Measurements from ENCODE around the gene ACTG1. TPM values are rescaled to one million over a fixed set of nuclear protein-coding genes. Genes with fewer than 3 reads are reported as not detected.

The ACTG1 gene
- total and polyA plus RNA-seq, 2 donors (not counting 1 experiment from before 2014, with no cell fraction given), result 803 to 1,677 TPM

- ATAC-seq (ENCODE audit: low read depth), result no peak
- intact Hi-C loops (cut with micrococcal nuclease), result no loop called here
- Histone ChIP-seq H4K20me1 (ENCODE audit: control insufficient read depth, insufficient read depth, low read length, poor library complexity, severe bottlenecking) (peaks cover 6% of the 10 kb centered on the region), H3K9ac (ENCODE audit: low read length) (no peak overlapping the region), H2AFZ (ENCODE audit: insufficient read depth, low read depth, low read length, poor library complexity, severe bottlenecking) (no peak overlapping the region), H3K4me2 (replicated peaks; ENCODE audit: low read depth, low read length, poor library complexity, severe bottlenecking) (no peak overlapping the region), H3K27me3 (replicated peaks in 1 of 4; ENCODE audit: control extremely low read depth in 1 of 4, control insufficient read depth in 3 of 4, insufficient read depth in 4 of 4, low read length in 3 of 4) (no peaks in the 10 kb centered on the region), H3K4me1 (ENCODE audit: control insufficient read depth in 2 of 2, insufficient read depth in 2 of 2, low read length in 2 of 2) (peaks cover 31 to 43% of the 10 kb centered on the region in 2 donors), H3K79me2 (ENCODE audit: control insufficient read depth, insufficient read depth, low read length) (peaks cover 26% of the 10 kb centered on the region), H3K36me3 (replicated peaks in 1 of 2; ENCODE audit: control extremely low read depth in 1 of 2, control insufficient read depth in 1 of 2, extremely low read depth in 1 of 2, insufficient read depth in 2 of 2, low read length in 1 of 2) (peaks cover 0 to 31% of the 10 kb centered on the region in 2 experiments), H3K27ac (ENCODE audit: low read length in 2 of 2) (no peak overlapping the region), H3K4me3 (ENCODE audit: control extremely low read depth in 1 of 5, extremely low read depth in 1 of 5, insufficient read depth in 1 of 5, low read depth in 2 of 5, low read length in 4 of 5) (no peak overlapping the region), H3K9me3 (ENCODE audit: control extremely low read depth in 1 of 3, control insufficient read depth in 2 of 3, insufficient read depth in 1 of 3, low read length in 2 of 3) (no peaks in the 10 kb centered on the region)
- CTCF ChIA-PET, result interaction anchor here (1.6 to 1.8 kb wide), 2 partner anchors 19 to 38 kb away, joined by 4 to 5 read pairs; no protein-coding TSS in a partner anchor
- POLR2A ChIA-PET, result interaction anchor here (0.6 to 1.4 kb wide), 2 partner anchors 41 to 298 kb away, joined by 3 to 6 read pairs; no protein-coding TSS in a partner anchor
- H3K9me3 Mint-ChIP-seq (ENCODE audit: insufficient read depth), result no peaks in the 10 kb centered on the region
- TF ChIP-seq EZH2 (IDR thresholded peaks at IDR 0.05; ENCODE audit: borderline replicate concordance, insufficient read depth, low read depth, low read length, poor library complexity, severe bottlenecking), result no peak
- TF ChIP-seq CTCF (IDR thresholded peaks at IDR 0.05), result no peak
- no peak for DNase-seq
- H3K27ac Mint-ChIP-seq, result no peak overlapping the region
- peaks cover 38% of the 10 kb centered on the region for H3K4me1 Mint-ChIP-seq
- no peak overlapping the region for H3K4me3 Mint-ChIP-seq
- 94% methylated on average over 5 of the region's 6 CpGs for WGBS (ENCODE audit: insufficient coverage)
- H3K27me3 Mint-ChIP-seq, result no peaks in the 10 kb centered on the region
Observed at GRCh38 chr17:81556863-81557262, 44.3 kb upstream of the ACTG1 start.

GRCh38 chr17:81556175-81556691, 43.6 kb upstream of the ACTG1 start:
- no peaks in the 10 kb centered on the region for H3K27me3 Mint-ChIP-seq
- TF ChIP-seq EZH2 (IDR thresholded peaks at IDR 0.05; ENCODE audit: borderline replicate concordance, insufficient read depth, low read depth, low read length, poor library complexity, severe bottlenecking) (no peak), CTCF (IDR thresholded peaks at IDR 0.05) (no peak)
- no peak overlapping the region for H3K4me2 ChIP-seq (replicated peaks; ENCODE audit: low read depth, low read length, poor library complexity, severe bottlenecking)
- ChIA-PET POLR2A (no interaction called here), CTCF (no interaction called here)
- peaks cover 35% of the 10 kb centered on the region for H3K4me1 Mint-ChIP-seq
- DNase-seq, result no peak
- peak overlapping the region; percentile 26 for H3K27ac Mint-ChIP-seq
- H3K27me3 ChIP-seq (replicated peaks in 1 of 4; ENCODE audit: control extremely low read depth in 1 of 4, control insufficient read depth in 3 of 4, insufficient read depth in 4 of 4, low read length in 3 of 4), result no peaks in the 10 kb centered on the region
- no peak for ATAC-seq (ENCODE audit: low read depth)
- peaks cover 27 to 42% of the 10 kb centered on the region in 2 donors for H3K4me1 ChIP-seq (ENCODE audit: control insufficient read depth in 2 of 2, insufficient read depth in 2 of 2, low read length in 2 of 2)
- H3K9me3 ChIP-seq (ENCODE audit: control extremely low read depth in 1 of 3, control insufficient read depth in 2 of 3, insufficient read depth in 1 of 3, low read length in 2 of 3), result no peaks in the 10 kb centered on the region
- no peak overlapping the region for H2AFZ ChIP-seq (ENCODE audit: insufficient read depth, low read depth, low read length, poor library complexity, severe bottlenecking)
- peaks cover 32% of the 10 kb centered on the region for H3K79me2 ChIP-seq (ENCODE audit: control insufficient read depth, insufficient read depth, low read length)
- H3K9ac ChIP-seq (ENCODE audit: low read length), result no peak overlapping the region
- peaks cover 0 to 31% of the 10 kb centered on the region in 2 experiments for H3K36me3 ChIP-seq (replicated peaks in 1 of 2; ENCODE audit: control extremely low read depth in 1 of 2, control insufficient read depth in 1 of 2, extremely low read depth in 1 of 2, insufficient read depth in 2 of 2, low read length in 1 of 2)
- WGBS (ENCODE audit: insufficient coverage), result 90% methylated on average over 9 of the region's 9 CpGs
- H3K27ac ChIP-seq (ENCODE audit: low read length in 2 of 2), result no peak overlapping the region
- peaks cover 11% of the 10 kb centered on the region for H4K20me1 ChIP-seq (ENCODE audit: control insufficient read depth, insufficient read depth, low read length, poor library complexity, severe bottlenecking)
- H3K4me3 ChIP-seq (ENCODE audit: control extremely low read depth in 1 of 5, extremely low read depth in 1 of 5, insufficient read depth in 1 of 5, low read depth in 2 of 5, low read length in 4 of 5), result no peak overlapping the region
- intact Hi-C loops (cut with micrococcal nuclease), result no loop called here
- no peaks in the 10 kb centered on the region for H3K9me3 Mint-ChIP-seq (ENCODE audit: insufficient read depth)
- no peak overlapping the region for H3K4me3 Mint-ChIP-seq

Data from B cell (primary cell).